A673 (cell line): Measurements from ENCODE around the gene C4orf54.

Experiments used
- CTCF ChIP-seq: fragments of 300-800, 200-600 bp; sonication (generic); conservative IDR thresholded peaks from 2 replicates; pipeline ENCODE4 v1.5.1; 2017; ENCODE audit warnings: low read depth, mild to moderate bottlenecking, antibody characterized with exemption, low read length, moderate library complexity, mixed read lengths
- EZH2 ChIP-seq: fragments of 200-600 bp; sonication (generic); IDR thresholded peaks from 2 replicates; pipeline ENCODE4 v1.6.1; 2017; ENCODE audit warnings: borderline replicate concordance, low read depth, mild to moderate bottlenecking, mixed read lengths, antibody characterized with exemption, low read length; ENCODE audit not compliant: poor library complexity, severe bottlenecking

GRCh38 chr4:99677161-99677560 lies 19.5 kb upstream of the C4orf54 start:
- no peak for TF ChIP-seq CTCF
- no peak for TF ChIP-seq EZH2
